GM23248 (cell line): Measurements from ENCODE around the gene MED12L.

Experiments used
- EZH2 ChIP-seq: fragments of 200-600 bp; sonication (generic); IDR thresholded peaks from 2 replicates; pipeline ENCODE4 v1.6.1; 2018; ENCODE audit warnings: antibody characterized with exemption, mild to moderate bottlenecking; ENCODE audit not compliant: insufficient read depth, poor library complexity, severe bottlenecking
- EZH2phosphoT487 ChIP-seq: fragments of 200-600 bp; sonication (generic); IDR thresholded peaks from 2 replicates; pipeline ENCODE4 v1.6.1; 2018; ENCODE audit warnings: antibody characterized with exemption, moderate library complexity, mild to moderate bottlenecking, low read depth; ENCODE audit not compliant: insufficient read depth

- TF ChIP-seq EZH2 (no peak), EZH2phosphoT487 (no peak)
Measured at GRCh38 chr3:151476344-151477018, 391.0 kb downstream of the MED12L start.
